ENCODE data around the gene LRRC49.
A peak's percentile ranks its signal among the peaks of the same experiment; 100 is the strongest.

Gene LRRC49

DNA sequence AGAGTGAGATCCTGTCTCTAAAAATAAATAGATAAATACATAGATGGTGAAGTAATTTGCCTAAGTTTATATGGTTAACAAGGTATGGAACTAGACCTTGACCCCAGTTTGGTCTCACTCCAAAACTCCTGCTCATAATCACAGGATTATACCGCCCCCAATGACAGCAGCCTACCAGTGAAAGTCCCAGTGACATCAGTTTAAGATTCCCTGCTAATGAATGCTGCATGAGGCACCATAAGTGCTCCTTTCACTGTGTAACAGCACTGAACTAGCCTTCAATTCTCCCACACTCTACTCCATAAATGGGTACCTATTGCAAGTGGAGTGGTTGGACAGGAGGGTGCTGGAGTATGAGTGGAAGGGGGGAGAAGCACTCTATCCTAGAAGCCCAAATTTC is 199.0 kb downstream of the LRRC49 start:
- Histone ChIP-seq H3K27me3 (ENCODE audit: control insufficient read depth in 1 of 2, insufficient read depth in 1 of 2, low read length in 2 of 2) (no peaks in the 10 kb centered on the region), H3K36me3 (ENCODE audit: control insufficient read depth in 1 of 2, insufficient read depth in 2 of 2, low read depth in 1 of 2, low read length in 2 of 2) (no peaks in the 10 kb centered on the region), H2BK120ac (ENCODE audit: low read depth, low read length) (no peak overlapping the region), H4K91ac (ENCODE audit: low read length) (no peak overlapping the region), H2BK5ac (ENCODE audit: low read depth, low read length, poor library complexity, severe bottlenecking) (no peak overlapping the region), H2AFZ (ENCODE audit: low read depth, low read length) (no peak overlapping the region), H3K14ac (ENCODE audit: low read length in 2 of 2) (no peak overlapping the region), H3K9me3 (ENCODE audit: control insufficient read depth, low read length) (peaks cover 9% of the 10 kb centered on the region), H3K4me1 (ENCODE audit: control insufficient read depth, insufficient read depth, low read depth, low read length) (peaks cover 7% of the 10 kb centered on the region), H3K4ac (ENCODE audit: low read depth in 1 of 2, low read length in 2 of 2) (no peak overlapping the region), H3K23ac (ENCODE audit: low read length in 2 of 2) (no peak overlapping the region), H3K4me3 (ENCODE audit: insufficient read depth in 1 of 2, low read depth in 1 of 2, low read length in 2 of 2) (no peak overlapping the region), H3K79me1 (replicated peaks; ENCODE audit: low read length, poor library complexity, severe bottlenecking) (no peaks in the 10 kb centered on the region), H2AK5ac (ENCODE audit: low read length, severe bottlenecking) (no peak overlapping the region), H2BK15ac (ENCODE audit: low read depth, poor library complexity, severe bottlenecking) (no peak overlapping the region), H3K9ac (ENCODE audit: low read length) (no peak overlapping the region), H4K8ac (ENCODE audit: low read length) (no peak overlapping the region), H2BK12ac (ENCODE audit: low read length in 2 of 2) (no peak overlapping the region), H3K18ac (ENCODE audit: low read depth in 1 of 2, low read length in 2 of 2) (no peak overlapping the region), H3K27ac (ENCODE audit: low read length, poor library complexity, severe bottlenecking) (no peak overlapping the region), H3K4me2 (ENCODE audit: low read length, poor library complexity, severe bottlenecking) (no peak overlapping the region)
- 45% methylated on average over 1 of the region's 1 CpG for WGBS
- no peak for DNase-seq

DNA sequence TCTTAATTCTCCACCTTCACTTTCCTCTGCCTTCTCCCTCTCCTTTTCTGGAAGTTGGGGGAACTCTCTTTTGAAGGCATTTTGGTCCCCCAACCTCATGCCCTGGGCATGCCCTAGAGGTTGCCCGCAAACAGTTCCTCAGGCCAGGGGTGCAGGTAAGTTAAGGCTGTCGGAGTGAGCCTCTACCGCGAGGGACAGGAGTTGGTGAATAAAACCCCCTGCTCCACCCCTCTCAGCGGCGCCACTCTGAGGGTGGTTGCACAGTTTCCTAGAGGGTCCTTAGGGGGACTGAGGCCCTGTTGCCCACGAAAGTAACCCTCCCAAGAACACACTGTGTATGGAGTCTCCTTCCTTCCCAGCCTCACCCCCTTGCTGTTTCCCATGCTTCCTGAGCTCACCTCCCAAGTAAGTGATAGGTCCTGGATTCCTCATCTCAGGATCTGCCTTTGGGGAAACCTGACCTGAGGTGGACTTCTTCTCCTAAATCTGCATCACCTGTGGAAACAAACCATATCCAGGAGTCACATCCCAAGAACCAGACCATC is 199.5 kb downstream of the LRRC49 start:
- DNase-seq: no peak
- Histone ChIP-seq H4K8ac (ENCODE audit: low read length) (no peak overlapping the region), H3K36me3 (ENCODE audit: control insufficient read depth in 1 of 2, insufficient read depth in 2 of 2, low read depth in 1 of 2, low read length in 2 of 2) (no peaks in the 10 kb centered on the region), H3K23ac (ENCODE audit: low read length in 2 of 2) (no peak overlapping the region), H3K18ac (ENCODE audit: low read depth in 1 of 2, low read length in 2 of 2) (no peak overlapping the region), H2BK15ac (ENCODE audit: low read depth, poor library complexity, severe bottlenecking) (no peak overlapping the region), H3K4me2 (ENCODE audit: low read length, poor library complexity, severe bottlenecking) (no peak overlapping the region), H2BK12ac (ENCODE audit: low read length in 2 of 2) (no peak overlapping the region), H3K14ac (ENCODE audit: low read length in 2 of 2) (no peak overlapping the region), H2AFZ (ENCODE audit: low read depth, low read length) (no peak overlapping the region), H2BK5ac (ENCODE audit: low read depth, low read length, poor library complexity, severe bottlenecking) (no peak overlapping the region), H2AK5ac (ENCODE audit: low read length, severe bottlenecking) (no peak overlapping the region), H3K9me3 (ENCODE audit: control insufficient read depth, low read length) (peaks cover 5% of the 10 kb centered on the region), H3K27ac (ENCODE audit: low read length, poor library complexity, severe bottlenecking) (no peak overlapping the region), H3K4ac (ENCODE audit: low read depth in 1 of 2, low read length in 2 of 2) (no peak overlapping the region), H3K27me3 (ENCODE audit: control insufficient read depth in 1 of 2, insufficient read depth in 1 of 2, low read length in 2 of 2) (no peaks in the 10 kb centered on the region), H3K9ac (ENCODE audit: low read length) (no peak overlapping the region), H3K4me1 (ENCODE audit: control insufficient read depth, insufficient read depth, low read depth, low read length) (peaks cover 7% of the 10 kb centered on the region), H4K91ac (ENCODE audit: low read length) (no peak overlapping the region), H3K79me1 (replicated peaks; ENCODE audit: low read length, poor library complexity, severe bottlenecking) (no peaks in the 10 kb centered on the region), H3K4me3 (ENCODE audit: insufficient read depth in 1 of 2, low read depth in 1 of 2, low read length in 2 of 2) (no peak overlapping the region), H2BK120ac (ENCODE audit: low read depth, low read length) (no peak overlapping the region)
- WGBS: 78% methylated on average over 7 of the region's 7 CpGs

DNA sequence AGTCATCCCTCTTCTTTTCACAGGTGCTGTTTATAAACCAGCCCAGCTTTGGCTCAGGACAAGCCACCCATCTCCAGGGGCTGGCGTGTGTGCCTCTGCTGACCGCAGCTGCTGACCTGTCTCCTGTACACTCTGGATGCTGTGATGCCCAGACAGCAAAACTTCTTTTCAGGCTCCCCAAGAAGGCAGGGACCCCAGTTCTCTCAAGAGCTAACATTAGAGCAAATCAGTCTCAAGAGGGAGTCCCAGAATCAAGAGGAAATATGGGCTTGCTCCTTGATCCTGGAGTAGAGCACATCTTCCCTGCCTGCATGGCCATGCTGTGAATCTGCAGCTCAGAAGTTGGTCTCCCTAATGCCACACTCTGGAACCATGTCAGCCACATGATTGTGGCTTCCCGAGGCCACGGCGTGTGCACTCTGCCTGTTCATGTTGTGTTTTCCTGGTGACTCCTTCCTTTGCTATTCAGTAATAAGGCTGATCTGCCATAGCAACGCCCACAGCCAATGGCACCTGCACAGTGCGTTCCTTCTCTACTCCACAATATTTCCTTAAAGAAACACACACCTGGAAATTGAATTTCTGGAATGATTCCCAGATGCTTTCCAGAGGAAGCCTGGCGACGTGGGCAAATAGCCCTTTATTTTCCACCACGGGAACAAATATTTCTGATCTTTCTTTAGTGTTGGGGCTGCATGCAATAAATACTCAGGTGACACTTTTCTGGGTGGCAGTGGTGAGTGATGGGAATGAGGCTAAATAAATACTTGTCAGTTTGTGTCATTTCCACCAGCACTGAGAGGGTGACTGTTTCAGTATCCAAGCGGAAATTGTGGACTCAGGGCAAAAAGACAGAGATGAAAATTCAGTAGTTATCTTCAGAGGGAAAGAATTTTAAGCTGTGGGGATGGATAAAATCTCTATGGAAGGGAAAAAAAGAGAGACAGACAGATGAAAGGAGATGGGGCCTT is 200.7 kb downstream of the LRRC49 start:
- no peak overlapping the region for H3K9ac ChIP-seq (ENCODE audit: low read length)
- H3K18ac ChIP-seq (ENCODE audit: low read depth in 1 of 2, low read length in 2 of 2): no peak overlapping the region
- no peaks in the 10 kb centered on the region for H3K36me3 ChIP-seq (ENCODE audit: control insufficient read depth in 1 of 2, insufficient read depth in 2 of 2, low read depth in 1 of 2, low read length in 2 of 2)
- no peak overlapping the region for H4K8ac ChIP-seq (ENCODE audit: low read length)
- peak overlapping the region in 1 of 2 experiments; percentile 74 for H3K14ac ChIP-seq (ENCODE audit: low read length in 2 of 2)
- H3K79me1 ChIP-seq (replicated peaks; ENCODE audit: low read length, poor library complexity, severe bottlenecking): no peaks in the 10 kb centered on the region
- H3K27me3 ChIP-seq (ENCODE audit: control insufficient read depth in 1 of 2, insufficient read depth in 1 of 2, low read length in 2 of 2): no peaks in the 10 kb centered on the region
- no peak overlapping the region for H2AFZ ChIP-seq (ENCODE audit: low read depth, low read length)
- peak overlapping the region; percentile 1 for H2AK5ac ChIP-seq (ENCODE audit: low read length, severe bottlenecking)
- H3K4me1 ChIP-seq (ENCODE audit: control insufficient read depth, insufficient read depth, low read depth, low read length): peaks cover 7% of the 10 kb centered on the region
- H3K27ac ChIP-seq (ENCODE audit: low read length, poor library complexity, severe bottlenecking): no peak overlapping the region
- 80% methylated on average over 11 of the region's 11 CpGs for WGBS
- no peak overlapping the region for H4K91ac ChIP-seq (ENCODE audit: low read length)
- H2BK120ac ChIP-seq (ENCODE audit: low read depth, low read length): no peak overlapping the region
- H3K4ac ChIP-seq (ENCODE audit: low read depth in 1 of 2, low read length in 2 of 2): no peak overlapping the region
- H3K4me3 ChIP-seq (ENCODE audit: insufficient read depth in 1 of 2, low read depth in 1 of 2, low read length in 2 of 2): no peak overlapping the region
- peak overlapping the region in 1 of 2 experiments; percentile 84 for H3K23ac ChIP-seq (ENCODE audit: low read length in 2 of 2)
- no peak overlapping the region for H2BK15ac ChIP-seq (ENCODE audit: low read depth, poor library complexity, severe bottlenecking)
- H2BK12ac ChIP-seq (ENCODE audit: low read length in 2 of 2): no peak overlapping the region
- H2BK5ac ChIP-seq (ENCODE audit: low read depth, low read length, poor library complexity, severe bottlenecking): no peak overlapping the region
- DNase-seq: no peak
- peaks cover 5% of the 10 kb centered on the region for H3K9me3 ChIP-seq (ENCODE audit: control insufficient read depth, low read length)
- no peak overlapping the region for H3K4me2 ChIP-seq (ENCODE audit: low read length, poor library complexity, severe bottlenecking)

DNA sequence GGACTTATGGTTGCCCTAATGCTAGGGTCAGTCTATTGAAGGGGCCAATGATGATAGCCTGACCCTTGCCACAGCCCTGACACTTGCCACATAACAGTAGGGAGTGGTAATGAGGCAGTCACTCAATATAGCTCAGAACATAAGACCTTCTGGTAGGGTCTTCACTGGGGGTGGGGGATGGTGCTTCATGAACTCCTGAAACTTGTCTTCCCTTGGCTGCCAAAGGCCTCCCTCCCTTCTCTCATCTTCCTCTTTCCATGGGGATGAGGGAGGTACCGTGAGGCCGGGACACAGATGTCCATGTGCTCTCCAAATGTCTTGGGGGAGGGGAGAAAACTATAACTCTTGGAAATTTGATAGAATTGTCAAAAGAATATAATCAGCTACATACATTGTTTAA is 201.5 kb downstream of the LRRC49 start:
- DNase-seq: no peak
- no peak overlapping the region for H3K27ac ChIP-seq (ENCODE audit: low read length, poor library complexity, severe bottlenecking)
- WGBS: no CpG with 5 or more reads among the region's 2 CpGs

More for the DNA sequence above, 201.5 kb downstream of the LRRC49 start:
- peak overlapping the region; percentile 35 for H2AK5ac ChIP-seq (ENCODE audit: low read length, severe bottlenecking)
- no peak overlapping the region for H3K18ac ChIP-seq (ENCODE audit: low read depth in 1 of 2, low read length in 2 of 2)
- peaks cover 7% of the 10 kb centered on the region for H3K4me1 ChIP-seq (ENCODE audit: control insufficient read depth, insufficient read depth, low read depth, low read length)
- H3K4me2 ChIP-seq (ENCODE audit: low read length, poor library complexity, severe bottlenecking): no peak overlapping the region
- H3K79me1 ChIP-seq (replicated peaks; ENCODE audit: low read length, poor library complexity, severe bottlenecking): no peaks in the 10 kb centered on the region
- no peak overlapping the region for H4K91ac ChIP-seq (ENCODE audit: low read length)
- H3K4me3 ChIP-seq (ENCODE audit: insufficient read depth in 1 of 2, low read depth in 1 of 2, low read length in 2 of 2): no peak overlapping the region
- no peak overlapping the region for H2BK12ac ChIP-seq (ENCODE audit: low read length in 2 of 2)
- H3K23ac ChIP-seq (ENCODE audit: low read length in 2 of 2): no peak overlapping the region
- no peak overlapping the region for H2BK15ac ChIP-seq (ENCODE audit: low read depth, poor library complexity, severe bottlenecking)
- no peaks in the 10 kb centered on the region for H3K9me3 ChIP-seq (ENCODE audit: control insufficient read depth, low read length)
- no peak overlapping the region for H2BK5ac ChIP-seq (ENCODE audit: low read depth, low read length, poor library complexity, severe bottlenecking)
- no peak overlapping the region for H2BK120ac ChIP-seq (ENCODE audit: low read depth, low read length)
- no peak overlapping the region for H3K4ac ChIP-seq (ENCODE audit: low read depth in 1 of 2, low read length in 2 of 2)
- no peaks in the 10 kb centered on the region for H3K36me3 ChIP-seq (ENCODE audit: control insufficient read depth in 1 of 2, insufficient read depth in 2 of 2, low read depth in 1 of 2, low read length in 2 of 2)
- H3K27me3 ChIP-seq (ENCODE audit: control insufficient read depth in 1 of 2, insufficient read depth in 1 of 2, low read length in 2 of 2): no peaks in the 10 kb centered on the region
- H2AFZ ChIP-seq (ENCODE audit: low read depth, low read length): no peak overlapping the region
- H3K9ac ChIP-seq (ENCODE audit: low read length): no peak overlapping the region
- no peak overlapping the region for H4K8ac ChIP-seq (ENCODE audit: low read length)
- no peak overlapping the region for H3K14ac ChIP-seq (ENCODE audit: low read length in 2 of 2)
